Activated naive CD4-positive, alpha-beta T cell treated with anti-CD3 and anti-CD28 coated beads for 36 hours (primary cell): Measurements from ENCODE around the gene PPP1R12B. TPM values are rescaled to one million over a fixed set of nuclear protein-coding genes. Genes with fewer than 3 reads are reported as not detected.
"Not testable (repeated sequence)": the region's sequence is repeated elsewhere in the genome, so short reads cannot be mapped to it uniquely, and the experiment has no call there.

Experiments
- CTCF ChIA-PET: fragments of 350-600 bp; sonication (Branson Sonifier 250); formaldehyde crosslinking; loops from one replicate; lab custom pipeline; 2021; ENCODE audit warnings: antibody characterized with exemption; lab: Charles Lee
- DNase-seq: peaks from one replicate; pipeline ENCODE4 v3.0.0-alpha.2; 2020
- H3K27ac Mint-ChIP-seq: one replicate; pipeline ENCODE4 v1.8.0; 2021; ENCODE audit warnings: mild to moderate bottlenecking, mixed read lengths
- H3K27me3 Mint-ChIP-seq: one replicate; pipeline ENCODE4 v1.8.0; 2021; ENCODE audit warnings: low read depth, mixed read lengths
- H3K36me3 Mint-ChIP-seq: one replicate; pipeline ENCODE4 v1.8.0; 2021; ENCODE audit warnings: low read depth, mixed read lengths
- H3K4me1 Mint-ChIP-seq: one replicate; pipeline ENCODE4 v1.8.0; 2021; ENCODE audit warnings: low read depth, mixed read lengths
- H3K4me3 Mint-ChIP-seq: one replicate; pipeline ENCODE4 v1.8.0; 2021; ENCODE audit warnings: mild to moderate bottlenecking, moderate library complexity, mixed read lengths
- H3K9me3 Mint-ChIP-seq: one replicate; pipeline ENCODE4 v1.8.0; 2021; ENCODE audit warnings: mixed read lengths
- intact Hi-C: fragments of 100-400 bp; cut with micrococcal nuclease; formaldehyde crosslinking; loops from one replicate; pipeline ENCODE4 v1.15.1; 2023
- total RNA-seq, 2 experiments: library from RNA; stranded (reverse); gene quantifications; one replicate each; pipeline ENCODE4 v1.2.3, GENCODE V29; 2021

The PPP1R12B gene
- total RNA-seq, 2 experiments from 2014 or later: 11.0 to 12.4 TPM

GRCh38 chr1:202379884-202380529 lies 31.5 kb downstream of the PPP1R12B start:
- H3K36me3 Mint-ChIP-seq, H3K9me3 Mint-ChIP-seq, H3K4me3 Mint-ChIP-seq, CTCF ChIA-PET, H3K27me3 Mint-ChIP-seq, intact Hi-C loops: not testable (repeated sequence)
- DNase-seq: peak; percentile 23
- Mint-ChIP-seq H3K27ac (peak overlapping the region; percentile 18), H3K4me1 (peaks cover 25% of the 10 kb centered on the region)

GRCh38 chr1:202380535-202380934 lies 32.0 kb downstream of the PPP1R12B start:
- H3K27ac Mint-ChIP-seq, DNase-seq, H3K36me3 Mint-ChIP-seq, H3K4me3 Mint-ChIP-seq, H3K9me3 Mint-ChIP-seq, H3K27me3 Mint-ChIP-seq, intact Hi-C loops: not testable (repeated sequence)
- CTCF ChIA-PET: interaction anchor here (0.6 kb wide), 1 partner anchor 1681 kb away, joined by 4 read pairs; no protein-coding TSS in a partner anchor
- H3K4me1 Mint-ChIP-seq: peaks cover 21% of the 10 kb centered on the region

- H3K27ac Mint-ChIP-seq, H3K36me3 Mint-ChIP-seq, H3K27me3 Mint-ChIP-seq, H3K4me3 Mint-ChIP-seq, CTCF ChIA-PET, intact Hi-C loops, H3K9me3 Mint-ChIP-seq, DNase-seq: not testable (repeated sequence)
- peaks cover 21% of the 10 kb centered on the region for H3K4me1 Mint-ChIP-seq
These were observed 33.4 kb downstream of the PPP1R12B start for GRCh38 chr1:202381867-202382266.

- H3K27me3 Mint-ChIP-seq, CTCF ChIA-PET, H3K4me3 Mint-ChIP-seq, H3K4me1 Mint-ChIP-seq, DNase-seq, intact Hi-C loops, H3K36me3 Mint-ChIP-seq, H3K9me3 Mint-ChIP-seq, H3K27ac Mint-ChIP-seq: not testable (repeated sequence)
These were observed 47.3 kb downstream of the PPP1R12B start for GRCh38 chr1:202395831-202396230.

- Mint-ChIP-seq H3K27me3 (no peaks in the 10 kb centered on the region), H3K9me3 (no peaks in the 10 kb centered on the region), H3K4me1 (peaks cover 11% of the 10 kb centered on the region), H3K4me3 (no peak overlapping the region), H3K36me3 (no peaks in the 10 kb centered on the region), H3K27ac (no peak overlapping the region)
- intact Hi-C loops: no loop called here
- DNase-seq: no peak
- CTCF ChIA-PET: interaction anchor here (1.2 kb wide), 1 partner anchor 204 kb away, joined by 3 read pairs; no protein-coding TSS in a partner anchor
These were observed 48.8 kb downstream of the PPP1R12B start for GRCh38 chr1:202397256-202397655.

GRCh38 chr1:202398439-202398838 lies 49.9 kb downstream of the PPP1R12B start:
- CTCF ChIA-PET, H3K36me3 Mint-ChIP-seq, DNase-seq, H3K27ac Mint-ChIP-seq, intact Hi-C loops, H3K27me3 Mint-ChIP-seq, H3K4me3 Mint-ChIP-seq, H3K9me3 Mint-ChIP-seq: not testable (repeated sequence)
- H3K4me1 Mint-ChIP-seq: peaks cover 11% of the 10 kb centered on the region

GRCh38 chr1:202401771-202402170 lies 53.3 kb downstream of the PPP1R12B start:
- intact Hi-C loops, CTCF ChIA-PET, H3K9me3 Mint-ChIP-seq, H3K4me3 Mint-ChIP-seq, DNase-seq, H3K27ac Mint-ChIP-seq, H3K27me3 Mint-ChIP-seq, H3K36me3 Mint-ChIP-seq: not testable (repeated sequence)
- peaks cover 11% of the 10 kb centered on the region for H3K4me1 Mint-ChIP-seq

GRCh38 chr1:202403381-202403780 lies 54.9 kb downstream of the PPP1R12B start:
- DNase-seq, H3K27ac Mint-ChIP-seq, H3K36me3 Mint-ChIP-seq, intact Hi-C loops, H3K27me3 Mint-ChIP-seq, H3K4me3 Mint-ChIP-seq, CTCF ChIA-PET, H3K9me3 Mint-ChIP-seq: not testable (repeated sequence)
- peaks cover 21% of the 10 kb centered on the region for H3K4me1 Mint-ChIP-seq

- peaks cover 23% of the 10 kb centered on the region for H3K4me1 Mint-ChIP-seq
- CTCF ChIA-PET: interaction anchor here (0.6 kb wide), 1 partner anchor 38 kb away, joined by 3 read pairs; no protein-coding TSS in a partner anchor
- H3K4me3 Mint-ChIP-seq: no peak overlapping the region
- no peaks in the 10 kb centered on the region for H3K27me3 Mint-ChIP-seq
- intact Hi-C loops: no loop called here
- no peak overlapping the region for H3K27ac Mint-ChIP-seq
- H3K36me3 Mint-ChIP-seq: no peaks in the 10 kb centered on the region
- no peak for DNase-seq
- H3K9me3 Mint-ChIP-seq: no peaks in the 10 kb centered on the region
These were observed 57.4 kb downstream of the PPP1R12B start for GRCh38 chr1:202405928-202406327.

- H3K36me3 Mint-ChIP-seq, H3K27me3 Mint-ChIP-seq, CTCF ChIA-PET, intact Hi-C loops, H3K9me3 Mint-ChIP-seq, H3K4me3 Mint-ChIP-seq, H3K27ac Mint-ChIP-seq, DNase-seq: not testable (repeated sequence)
- H3K4me1 Mint-ChIP-seq: peaks cover 21% of the 10 kb centered on the region
These were observed 58.4 kb downstream of the PPP1R12B start for GRCh38 chr1:202406896-202407295.

GRCh38 chr1:202407378-202407777 lies 58.9 kb downstream of the PPP1R12B start:
- H3K27ac Mint-ChIP-seq, intact Hi-C loops, DNase-seq, H3K27me3 Mint-ChIP-seq, H3K36me3 Mint-ChIP-seq, H3K4me3 Mint-ChIP-seq, H3K9me3 Mint-ChIP-seq: not testable (repeated sequence)
- peaks cover 19% of the 10 kb centered on the region for H3K4me1 Mint-ChIP-seq
- CTCF ChIA-PET: interaction anchor here (0.7 kb wide), 1 partner anchor 420 kb away, joined by 3 read pairs; no protein-coding TSS in a partner anchor

- H3K9me3 Mint-ChIP-seq, intact Hi-C loops, H3K4me3 Mint-ChIP-seq, H3K27ac Mint-ChIP-seq, H3K36me3 Mint-ChIP-seq, H3K27me3 Mint-ChIP-seq, DNase-seq: not testable (repeated sequence)
- H3K4me1 Mint-ChIP-seq: peaks cover 19% of the 10 kb centered on the region
- CTCF ChIA-PET: interaction anchor here (0.6 kb wide), 1 partner anchor 68 kb away, joined by 4 read pairs; no protein-coding TSS in a partner anchor
These were observed 61.8 kb downstream of the PPP1R12B start for GRCh38 chr1:202410251-202410650.

GRCh38 chr1:202410854-202411357 lies 62.4 kb downstream of the PPP1R12B start:
- H3K36me3 Mint-ChIP-seq, H3K4me3 Mint-ChIP-seq, DNase-seq, H3K9me3 Mint-ChIP-seq, H3K27ac Mint-ChIP-seq, H3K27me3 Mint-ChIP-seq, intact Hi-C loops: not testable (repeated sequence)
- H3K4me1 Mint-ChIP-seq: peaks cover 19% of the 10 kb centered on the region
- CTCF ChIA-PET: interaction anchor here (0.6 kb wide), 1 partner anchor 69 kb away, joined by 4 read pairs; no protein-coding TSS in a partner anchor
